Astrocyte (in vitro differentiated cells and primary cell): Measurements from ENCODE around the gene PTPRN2. TPM values are rescaled to one million over a fixed set of nuclear protein-coding genes. Genes with fewer than 3 reads are reported as not detected.

ENCODE experiments used
- DNase-seq: peaks from one replicate; pipeline ENCODE4 v3.0.0-alpha.2; 2010; ENCODE audit warnings: low read depth
- FAIRE-seq: peaks from 2 replicates; lab custom pipeline; 2011; peaks lifted over from hg19 to GRCh38; lab: Jason Lieb, UNC
- H2AFZ ChIP-seq: 2 replicates; pipeline ENCODE4 v1.6.0; 2012; ENCODE audit warnings: low read depth, low read length, inconsistent platforms
- H3K27ac ChIP-seq: 2 replicates; pipeline ENCODE4 v1.5.1; 2011; ENCODE audit warnings: low read depth, low read length, inconsistent platforms
- H3K27me3 ChIP-seq: 2 replicates; pipeline ENCODE4 v1.6.0; 2011; ENCODE audit warnings: low read length, inconsistent platforms; ENCODE audit not compliant: insufficient read depth
- H3K36me3 ChIP-seq: 2 replicates; pipeline ENCODE4 v1.5.1; 2011; ENCODE audit warnings: low read length, inconsistent platforms; ENCODE audit not compliant: insufficient read depth
- H3K4me1 ChIP-seq: 2 replicates; pipeline ENCODE4 v1.5.1; 2011; ENCODE audit warnings: low read length, inconsistent platforms; ENCODE audit not compliant: insufficient read depth
- H3K4me2 ChIP-seq: 2 replicates; pipeline ENCODE4 v1.6.0; 2012; ENCODE audit warnings: low read length, inconsistent platforms
- H3K4me3 ChIP-seq: 2 replicates; pipeline ENCODE4 v1.5.1; 2011; ENCODE audit warnings: low read depth, mild to moderate bottlenecking, low read length, inconsistent platforms; ENCODE audit not compliant: insufficient read depth
- H3K79me2 ChIP-seq: 2 replicates; pipeline ENCODE4 v1.6.0; 2012; ENCODE audit warnings: mild to moderate bottlenecking, low read length, inconsistent platforms; ENCODE audit not compliant: insufficient read depth
- H3K9ac ChIP-seq: 2 replicates; pipeline ENCODE4 v1.6.0; 2012; ENCODE audit warnings: mild to moderate bottlenecking, low read length, inconsistent platforms
- H3K9me3 ChIP-seq: 2 replicates; pipeline ENCODE4 v1.5.1; 2012; ENCODE audit warnings: low read depth, mild to moderate bottlenecking, low read length, inconsistent platforms; ENCODE audit not compliant: insufficient read depth
- H4K20me1 ChIP-seq: 2 replicates; pipeline ENCODE4 v1.6.0; 2012; ENCODE audit warnings: low read length, inconsistent platforms; ENCODE audit not compliant: insufficient read depth
- H3K27ac Mint-ChIP-seq: one replicate; pipeline ENCODE4 v1.8.0; 2021; ENCODE audit warnings: mild to moderate bottlenecking, mixed read lengths; ENCODE audit not compliant: unreplicated experiment
- H3K27me3 Mint-ChIP-seq: one replicate; pipeline ENCODE4 v1.8.0; 2021; ENCODE audit warnings: low read depth, mixed read lengths; ENCODE audit not compliant: unreplicated experiment
- H3K36me3 Mint-ChIP-seq: one replicate; pipeline ENCODE4 v1.8.0; 2021; ENCODE audit warnings: low read depth, mixed read lengths; ENCODE audit not compliant: unreplicated experiment
- H3K4me1 Mint-ChIP-seq: one replicate; pipeline ENCODE4 v1.8.0; 2021; ENCODE audit warnings: low read depth, mixed read lengths; ENCODE audit not compliant: unreplicated experiment
- H3K4me3 Mint-ChIP-seq: one replicate; pipeline ENCODE4 v1.8.0; 2021; ENCODE audit warnings: mild to moderate bottlenecking, moderate library complexity, mixed read lengths; ENCODE audit not compliant: unreplicated experiment
- H3K9me3 Mint-ChIP-seq: one replicate; pipeline ENCODE4 v1.8.0; 2021; ENCODE audit warnings: mild to moderate bottlenecking, mixed read lengths; ENCODE audit not compliant: unreplicated experiment
- CTCF ChIP-seq: IDR thresholded peaks from 2 replicates; pipeline ENCODE4 v1.5.1; 2011; ENCODE audit warnings: low read depth, mild to moderate bottlenecking, inconsistent platforms, low read length, moderate library complexity; ENCODE audit not compliant: insufficient read depth
- EZH2 ChIP-seq: IDR thresholded peaks from 2 replicates; pipeline ENCODE4 v1.6.1; 2012; ENCODE audit warnings: mild to moderate bottlenecking, low read length, inconsistent platforms; ENCODE audit not compliant: insufficient read depth
- total RNA-seq: library from RNA; stranded (reverse); gene quantifications from 2 replicates; pipeline ENCODE4 v1.2.1, GENCODE V29; 2021

PTPRN2 gene
- total RNA-seq, 1 donor from 2014 or later = 0.09 TPM

GRCh38 chr7:157532068-157532467 is 1055.6 kb downstream of the PTPRN2 start:
- H3K27ac ChIP-seq = no peak overlapping the region
- H3K9ac ChIP-seq = no peak overlapping the region
- no peaks in the 10 kb centered on the region for H3K27me3 ChIP-seq
- no peak overlapping the region for H3K4me3 ChIP-seq
- H3K4me1 ChIP-seq = no peaks in the 10 kb centered on the region
- Mint-ChIP-seq H3K36me3 (no peaks in the 10 kb centered on the region), H3K4me1 (no peaks in the 10 kb centered on the region), H3K4me3 (no peak overlapping the region), H3K9me3 (peaks cover 13% of the 10 kb centered on the region), H3K27me3 (no peaks in the 10 kb centered on the region), H3K27ac (no peak overlapping the region)
- H4K20me1 ChIP-seq = no peaks in the 10 kb centered on the region
- no peak for FAIRE-seq
- H3K79me2 ChIP-seq = no peaks in the 10 kb centered on the region
- H3K4me2 ChIP-seq = no peak overlapping the region
- no peaks in the 10 kb centered on the region for H3K9me3 ChIP-seq
- no peak for DNase-seq
- TF ChIP-seq EZH2 (no peak), CTCF (no peak)
- no peaks in the 10 kb centered on the region for H3K36me3 ChIP-seq
- no peak overlapping the region for H2AFZ ChIP-seq

DNA sequence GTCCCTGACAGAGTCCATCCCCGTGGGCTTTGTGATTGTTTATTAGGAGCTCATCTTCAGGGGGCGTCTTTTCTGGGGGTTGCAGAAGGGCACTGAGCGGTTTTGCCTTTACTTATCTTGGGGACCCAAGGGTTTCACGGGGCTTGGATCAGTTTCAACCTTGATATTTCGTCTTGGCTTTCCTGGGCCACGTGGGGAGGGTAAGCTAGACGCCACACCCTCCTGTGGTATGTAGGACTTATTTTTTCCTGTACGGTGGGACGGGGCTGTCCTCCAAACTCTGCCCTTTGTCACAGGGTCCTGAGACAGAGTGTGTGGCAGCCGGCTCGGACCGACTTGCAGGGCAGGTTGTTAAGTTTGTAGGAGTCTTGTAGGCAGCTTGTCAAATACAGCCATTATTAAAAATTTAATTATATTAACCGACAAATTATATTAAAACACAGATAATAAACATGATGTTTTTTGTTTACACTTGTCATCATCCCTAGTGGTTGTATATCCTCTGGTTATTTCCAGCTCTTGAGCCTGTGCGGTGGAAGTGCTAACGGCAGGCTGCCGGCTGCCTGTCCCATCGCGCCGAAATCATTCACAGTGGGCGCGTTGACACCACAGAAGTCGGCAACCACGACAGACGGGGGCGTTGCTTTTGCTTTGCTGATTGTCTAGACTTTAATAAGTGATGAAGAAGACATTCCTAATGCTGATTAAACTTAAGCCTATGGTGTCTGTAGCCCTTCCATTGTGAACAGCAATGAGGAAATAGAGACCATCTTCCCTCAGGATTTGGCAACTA is 1057.7 kb downstream of the PTPRN2 start:
- FAIRE-seq (no peak), DNase-seq (no peak)
- H3K27me3 Mint-ChIP-seq = no peaks in the 10 kb centered on the region
- no peaks in the 10 kb centered on the region for H3K9me3 ChIP-seq
- H3K36me3 ChIP-seq = no peaks in the 10 kb centered on the region
- no peaks in the 10 kb centered on the region for H3K79me2 ChIP-seq
- H3K27ac ChIP-seq = no peak overlapping the region
- TF ChIP-seq EZH2 (no peak), CTCF (no peak)
- H2AFZ ChIP-seq = no peak overlapping the region
- no peak overlapping the region for H3K27ac Mint-ChIP-seq
- H3K27me3 ChIP-seq = peaks cover 4% of the 10 kb centered on the region
- H3K9ac ChIP-seq = no peak overlapping the region
- H4K20me1 ChIP-seq = no peaks in the 10 kb centered on the region
- H3K36me3 Mint-ChIP-seq = no peaks in the 10 kb centered on the region
- no peak overlapping the region for H3K4me2 ChIP-seq
- no peak overlapping the region for H3K4me3 ChIP-seq
- no peaks in the 10 kb centered on the region for H3K4me1 Mint-ChIP-seq
- no peaks in the 10 kb centered on the region for H3K4me1 ChIP-seq
- no peak overlapping the region for H3K4me3 Mint-ChIP-seq
- peaks cover 23% of the 10 kb centered on the region for H3K9me3 Mint-ChIP-seq

DNA sequence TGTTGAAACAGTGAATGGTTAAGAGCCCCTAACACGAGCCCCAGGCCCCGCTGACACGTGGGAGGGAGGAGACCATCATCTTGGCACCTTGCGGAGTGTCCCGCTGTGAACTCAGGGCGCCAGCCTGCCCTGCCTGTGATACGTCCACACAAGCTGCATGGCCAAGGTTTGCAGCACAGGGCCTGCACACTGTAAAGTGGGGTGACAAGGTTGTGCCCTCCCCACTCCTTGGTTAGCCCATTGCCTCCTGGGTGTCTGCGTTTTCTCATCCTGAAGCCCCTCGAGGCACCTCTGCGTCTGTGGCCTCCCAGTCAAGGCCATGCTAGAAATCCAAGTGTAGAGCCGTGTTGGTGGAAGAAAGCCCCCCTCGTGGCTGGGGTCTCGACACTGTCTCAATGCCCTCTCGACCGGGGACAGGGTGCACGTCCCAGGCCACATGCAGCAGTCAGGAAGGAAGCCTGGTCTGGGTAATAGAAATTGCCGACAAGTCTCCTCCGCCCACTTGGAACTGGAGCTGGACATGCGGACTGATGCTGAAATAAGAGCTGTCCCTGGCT is 1058.8 kb downstream of the PTPRN2 start:
- Histone ChIP-seq H3K9ac (no peak overlapping the region), H3K79me2 (no peaks in the 10 kb centered on the region), H4K20me1 (no peaks in the 10 kb centered on the region), H3K27me3 (peaks cover 4% of the 10 kb centered on the region), H3K4me2 (no peak overlapping the region), H3K27ac (no peak overlapping the region), H2AFZ (no peak overlapping the region), H3K36me3 (no peaks in the 10 kb centered on the region), H3K4me1 (no peaks in the 10 kb centered on the region), H3K4me3 (no peak overlapping the region), H3K9me3 (no peaks in the 10 kb centered on the region)
- TF ChIP-seq EZH2 (no peak), CTCF (no peak)
- Mint-ChIP-seq H3K27ac (no peak overlapping the region), H3K9me3 (peaks cover 25% of the 10 kb centered on the region), H3K4me3 (no peak overlapping the region), H3K36me3 (no peaks in the 10 kb centered on the region), H3K27me3 (no peaks in the 10 kb centered on the region), H3K4me1 (no peaks in the 10 kb centered on the region)
- DNase-seq (no peak), FAIRE-seq (no peak)
